ENCODE measurements around the gene SCN9A. TPM values are rescaled to one million over a fixed set of nuclear protein-coding genes. Genes with fewer than 3 reads are reported as not detected.
A peak's percentile ranks its signal among the peaks of the same experiment; 100 is the strongest.

SCN9A gene
- total and polyA plus RNA-seq, 9 of the 15 experiments (the other 6 are each of a cell fraction or from before 2014, with no cell fraction given): 1.4 to 22.8 (median 7.1) TPM

DNA sequence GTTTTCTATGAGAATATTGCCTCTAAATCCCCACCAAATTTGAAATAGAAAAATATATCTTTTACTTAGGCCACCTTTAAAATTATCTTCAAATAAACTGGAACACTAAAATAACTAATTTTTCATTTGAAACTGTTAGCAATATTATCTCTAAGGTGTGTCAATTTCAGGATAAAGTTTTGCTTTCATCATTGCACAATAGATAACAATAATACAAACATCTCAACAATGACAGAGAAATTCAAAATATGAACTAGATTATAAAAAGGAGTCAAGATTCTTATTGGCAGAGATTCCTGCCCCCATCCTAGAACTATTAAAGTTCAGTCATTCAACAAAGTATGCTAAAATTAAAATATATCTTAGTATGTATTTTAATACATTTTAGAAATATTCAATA is 117.9 kb downstream of the SCN9A start:
- ChIA-PET POLR2A (no interaction called here), CTCF (ENCODE audit: low intra/inter-chr PET ratio) (no interaction called here)
- Histone ChIP-seq H3K4me2 (ENCODE audit: insufficient read depth, low read length) (no peak overlapping the region), H3K79me2 (ENCODE audit: control insufficient read depth, insufficient read depth, low read length) (no peaks in the 10 kb centered on the region), H3K9ac (ENCODE audit: insufficient read depth in 1 of 2, low read depth in 2 of 2, low read length in 2 of 2) (no peak overlapping the region), H3K4me3 (no peak overlapping the region), H3K4me1 (replicated peaks in 1 of 2; ENCODE audit: control insufficient read depth in 2 of 2, insufficient read depth in 2 of 2, low read length in 2 of 2) (no peaks in the 10 kb centered on the region), H3K9me3 (replicated peaks; ENCODE audit: control insufficient read depth, insufficient read depth, low read depth, low read length) (no peaks in the 10 kb centered on the region), H3K27me3 (ENCODE audit: control insufficient read depth in 2 of 2, insufficient read depth in 2 of 2, low read length in 2 of 2) (no peaks in the 10 kb centered on the region), H3K36me3 (ENCODE audit: control insufficient read depth, insufficient read depth, low read length) (no peaks in the 10 kb centered on the region), H3K27ac (ENCODE audit: extremely low read depth, low read depth, low read length) (no peak overlapping the region), H3K9me1 (ENCODE audit: control insufficient read depth, insufficient read depth, low read length) (no peaks in the 10 kb centered on the region), H4K20me1 (replicated peaks; ENCODE audit: control insufficient read depth, insufficient read depth, low read length) (no peaks in the 10 kb centered on the region), H2AFZ (ENCODE audit: low read depth, low read length) (no peak overlapping the region)
- ATAC-seq (no peak), DNase-seq (ENCODE audit: extremely low read depth in 1 of 4, low spot score in 3 of 4) (no peak), FAIRE-seq (no peak)
- TF ChIP-seq RBM34 (IDR thresholded peaks at IDR 0.05; ENCODE audit: borderline replicate concordance, insufficient read depth, low read length) (no peak), CEBPG (CRISPR knock-in tag; IDR thresholded peaks at IDR 0.05) (no peak), CEBPG (tag; conservative IDR thresholded peaks at IDR 0.05 in 1 of 2, IDR thresholded peaks at IDR 0.05 in 1 of 2) (peak; percentile 47 to 78; a peak in 3 of 4 replicates), GTF2F1 (IDR thresholded peaks at IDR 0.05; ENCODE audit: low read depth, low read length) (no peak), CEBPB (tag; IDR thresholded peaks at IDR 0.05) (peak; percentile 65)
- TF ChIP-seq, protein P1, sequence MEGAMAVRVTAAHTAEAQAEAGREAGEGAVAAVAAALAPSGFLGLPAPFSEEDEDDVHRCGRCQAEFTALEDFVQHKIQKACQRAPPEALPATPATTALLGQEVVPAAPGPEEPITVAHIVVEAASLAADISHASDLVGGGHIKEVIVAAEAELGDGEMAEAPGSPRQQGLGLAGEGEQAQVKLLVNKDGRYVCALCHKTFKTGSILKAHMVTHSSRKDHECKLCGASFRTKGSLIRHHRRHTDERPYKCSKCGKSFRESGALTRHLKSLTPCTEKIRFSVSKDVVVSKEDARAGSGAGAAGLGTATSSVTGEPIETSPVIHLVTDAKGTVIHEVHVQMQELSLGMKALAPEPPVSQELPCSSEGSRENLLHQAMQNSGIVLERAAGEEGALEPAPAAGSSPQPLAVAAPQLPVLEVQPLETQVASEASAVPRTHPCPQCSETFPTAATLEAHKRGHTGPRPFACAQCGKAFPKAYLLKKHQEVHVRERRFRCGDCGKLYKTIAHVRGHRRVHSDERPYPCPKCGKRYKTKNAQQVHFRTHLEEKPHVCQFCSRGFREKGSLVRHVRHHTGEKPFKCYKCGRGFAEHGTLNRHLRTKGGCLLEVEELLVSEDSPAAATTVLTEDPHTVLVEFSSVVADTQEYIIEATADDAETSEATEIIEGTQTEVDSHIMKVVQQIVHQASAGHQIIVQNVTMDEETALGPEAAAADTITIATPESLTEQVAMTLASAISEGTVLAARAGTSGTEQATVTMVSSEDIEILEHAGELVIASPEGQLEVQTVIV (CRISPR knock-in tag; IDR thresholded peaks at IDR 0.05; ENCODE audit: borderline replicate concordance): no peak
- intact Hi-C loops (cut with micrococcal nuclease) (no loop called here), in situ Hi-C loops (cut with MboI) (no loop called here)
- BruUV-seq (replicated peaks): no TSS peak
